NCI-H2081 (cell line): ENCODE results near the gene BPTF.
A peak's percentile ranks its signal among the peaks of the same experiment; 100 is the strongest.
"Not testable (repeated sequence)": the region's sequence is repeated elsewhere in the genome, so short reads cannot be mapped to it uniquely, and the experiment has no call there.

Experiments used
- DNase-seq, 2 experiments: peaks; one replicate each; lab custom pipeline; 2025; lab: John Stamatoyannopoulos, UW

Gene BPTF

DNA sequence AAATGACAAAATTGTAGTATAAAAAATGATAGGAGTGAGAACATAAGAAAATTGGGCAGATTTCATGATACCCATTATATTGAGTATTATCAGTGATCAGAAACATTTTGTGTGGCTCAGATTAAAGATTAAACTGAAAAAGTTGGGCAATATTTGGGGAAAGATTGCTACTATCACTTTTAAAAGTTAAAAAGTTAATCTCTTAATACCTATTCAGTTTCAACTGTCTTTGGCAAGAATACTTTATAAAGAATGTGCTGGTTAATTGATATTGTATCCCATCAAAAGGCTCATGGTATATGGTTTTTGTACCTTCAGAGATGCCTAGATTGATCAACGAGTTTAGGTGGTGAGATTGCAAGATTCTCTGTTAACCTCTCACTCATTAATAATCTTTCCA, 55.8 kb downstream of the BPTF start:
- DNase-seq, result no peak

DNA sequence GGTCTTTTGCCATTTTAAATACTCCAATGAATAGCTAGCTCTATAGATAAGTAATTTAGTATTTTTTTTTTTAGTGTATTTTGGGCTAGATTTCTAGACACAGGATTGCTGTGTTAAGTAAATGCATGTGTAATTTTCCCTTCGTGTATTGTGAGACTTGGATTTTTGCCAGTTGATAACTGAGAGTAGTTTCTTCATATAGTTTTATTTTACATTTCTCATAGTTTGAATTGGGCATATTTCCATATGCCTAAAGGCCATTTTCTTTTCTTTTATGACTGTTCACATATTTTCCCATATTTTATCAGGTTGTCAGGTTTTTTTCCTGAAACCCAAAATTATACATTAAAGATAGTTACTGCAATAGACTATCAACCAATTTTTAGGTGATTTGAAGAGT, 59.4 kb downstream of the BPTF start:
- no peak for DNase-seq

DNA sequence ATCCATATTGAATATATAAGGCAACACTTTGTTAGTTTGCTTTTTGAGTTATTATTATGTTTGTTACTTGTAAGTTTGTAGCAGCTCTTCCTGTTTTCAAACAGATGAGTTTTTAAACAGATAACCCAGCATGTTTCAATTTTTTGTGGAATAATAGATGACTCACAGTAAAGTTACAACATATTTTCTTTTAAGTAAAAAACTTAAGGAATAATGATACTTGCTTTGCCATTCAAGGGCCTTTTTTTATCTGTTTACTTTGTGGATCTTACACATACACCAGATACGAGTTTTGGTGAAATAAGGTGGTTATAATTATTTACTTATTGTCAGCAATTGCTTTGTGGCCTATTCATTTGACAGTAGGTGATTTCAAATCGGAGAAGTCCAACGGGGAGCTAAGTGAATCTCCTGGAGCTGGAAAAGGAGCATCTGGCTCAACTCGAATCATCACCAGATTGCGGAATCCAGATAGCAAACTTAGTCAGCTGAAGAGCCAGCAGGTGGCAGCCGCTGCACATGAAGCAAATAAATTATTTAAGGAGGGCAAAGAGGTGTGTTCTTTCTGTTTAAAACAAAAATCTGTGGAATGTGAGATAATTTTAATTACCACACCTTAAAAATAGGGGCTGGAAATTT, 66.3 kb downstream of the BPTF start:
- DNase-seq, result peak in 1 of 2 experiments; percentile 50

DNA sequence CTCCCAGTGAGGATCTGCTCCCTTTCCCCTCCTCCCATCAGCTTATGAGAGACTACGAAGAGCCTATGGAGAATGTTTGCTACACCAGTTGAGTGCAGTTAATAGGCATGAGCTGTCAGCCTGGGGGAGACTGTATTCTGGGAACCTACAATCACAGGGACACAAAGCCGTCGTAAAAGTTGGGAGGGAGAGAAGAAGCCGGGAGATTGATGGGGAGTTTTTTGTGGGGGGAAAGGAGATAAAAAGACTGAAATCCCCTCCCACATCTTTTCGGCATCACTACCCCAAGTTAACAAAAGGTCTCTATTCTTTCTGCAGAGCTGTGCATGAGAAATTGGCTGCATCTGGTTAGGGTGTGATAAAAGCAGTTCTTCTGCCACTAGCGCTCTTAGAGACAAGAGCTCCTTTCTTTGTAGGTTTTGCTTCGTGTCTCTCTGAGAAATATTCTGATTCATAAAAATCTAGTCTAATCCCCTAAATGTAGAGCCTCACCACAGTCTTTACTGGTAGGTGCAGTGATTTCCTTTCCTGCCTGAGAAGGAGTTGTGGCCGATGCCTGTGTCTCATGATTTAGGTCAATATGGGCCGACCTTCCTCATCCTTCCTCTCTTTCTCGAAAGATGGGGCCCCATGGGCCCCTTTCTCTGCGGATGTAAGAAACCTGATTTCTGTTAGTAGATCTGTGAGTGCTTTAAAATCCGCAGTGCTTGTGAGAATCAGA, 77.4 kb downstream of the BPTF start:
- DNase-seq, result no peak

DNA sequence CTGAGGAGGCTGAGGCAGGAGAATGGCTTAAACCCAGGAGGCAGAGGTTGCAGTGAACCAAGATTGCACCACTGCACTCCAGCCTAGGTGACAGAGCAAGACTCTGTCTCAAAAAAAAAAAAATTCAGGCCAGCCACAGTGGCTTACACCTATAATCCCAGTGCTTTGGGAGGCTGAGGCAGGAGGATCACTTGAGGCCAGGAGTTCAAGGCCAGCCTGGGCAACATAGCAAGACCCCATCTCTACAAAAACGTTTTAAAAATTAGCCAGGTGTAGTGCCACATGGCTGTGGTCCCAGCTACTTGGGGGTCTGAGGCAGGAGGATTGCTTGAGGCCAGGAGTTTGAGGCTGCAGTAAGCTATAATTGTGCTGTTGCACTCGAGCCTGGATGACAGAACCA, 80.0 kb downstream of the BPTF start:
- DNase-seq, result not testable (repeated sequence)

DNA sequence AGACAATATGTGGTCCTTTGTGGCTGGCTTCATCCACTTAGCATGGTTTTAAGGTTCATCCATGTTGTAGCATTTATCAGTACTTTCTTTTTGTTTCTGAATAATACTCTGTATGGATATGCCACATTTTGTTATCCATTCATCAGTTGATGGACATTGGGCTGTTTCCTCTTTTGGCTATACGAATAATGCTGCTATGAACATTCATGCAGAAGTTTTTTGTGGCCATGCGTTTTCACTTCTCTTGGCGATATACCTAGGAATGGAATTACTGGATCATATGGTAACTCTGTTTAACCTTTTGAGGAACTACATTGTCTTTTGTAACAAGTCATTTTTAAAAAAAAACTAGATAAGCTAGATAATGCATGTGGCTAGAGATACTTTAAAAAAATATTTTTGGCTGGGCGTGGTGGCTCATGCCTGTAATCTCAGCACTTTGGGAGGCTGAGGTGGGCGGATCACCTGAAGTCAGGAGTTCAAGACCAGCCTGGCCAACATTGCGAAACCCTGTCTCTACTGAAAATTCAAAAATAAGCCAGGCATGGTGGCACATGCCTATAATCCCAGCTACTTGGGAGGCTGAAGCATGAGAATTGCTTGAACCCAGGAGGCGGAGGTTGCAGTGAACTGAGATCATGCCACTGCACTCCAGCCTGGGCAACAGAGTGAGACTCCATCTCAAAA, 85.0 kb downstream of the BPTF start:
- not testable (repeated sequence) for DNase-seq

DNA sequence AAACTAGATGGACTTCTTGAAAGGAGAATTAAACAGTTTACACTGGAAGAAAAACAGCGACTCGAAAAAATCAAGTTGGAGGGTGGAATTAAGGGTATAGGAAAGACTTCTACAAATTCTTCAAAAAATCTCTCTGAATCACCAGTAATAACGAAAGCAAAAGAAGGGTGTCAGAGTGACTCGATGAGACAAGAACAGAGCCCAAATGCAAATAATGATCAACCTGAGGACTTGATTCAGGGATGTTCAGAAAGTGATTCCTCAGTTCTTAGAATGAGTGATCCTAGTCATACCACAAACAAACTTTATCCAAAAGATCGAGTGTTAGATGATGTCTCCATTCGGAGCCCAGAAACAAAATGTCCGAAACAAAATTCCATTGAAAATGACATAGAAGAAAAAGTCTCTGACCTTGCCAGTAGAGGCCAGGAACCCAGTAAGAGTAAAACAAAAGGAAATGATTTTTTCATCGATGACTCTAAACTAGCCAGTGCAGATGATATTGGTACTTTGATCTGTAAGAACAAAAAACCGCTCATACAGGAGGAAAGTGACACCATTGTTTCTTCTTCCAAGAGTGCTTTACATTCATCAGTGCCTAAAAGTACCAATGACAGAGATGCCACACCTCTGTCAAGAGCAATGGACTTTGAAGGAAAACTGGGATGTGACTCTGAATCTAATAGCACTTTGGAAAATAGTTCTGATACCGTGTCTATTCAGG, 85.9 kb downstream of the BPTF start:
- DNase-seq, result no peak

DNA sequence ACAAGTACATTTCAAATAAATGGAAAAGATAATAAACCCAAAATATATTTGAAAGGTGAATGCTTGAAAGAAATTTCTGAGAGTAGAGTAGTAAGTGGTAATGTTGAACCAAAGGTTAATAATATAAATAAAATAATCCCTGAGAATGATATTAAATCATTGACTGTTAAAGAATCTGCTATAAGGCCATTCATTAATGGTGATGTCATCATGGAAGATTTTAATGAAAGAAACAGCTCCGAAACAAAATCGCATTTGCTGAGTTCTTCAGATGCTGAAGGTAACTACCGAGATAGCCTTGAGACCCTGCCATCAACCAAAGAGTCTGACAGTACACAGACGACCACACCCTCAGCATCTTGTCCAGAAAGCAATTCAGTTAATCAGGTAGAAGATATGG, 86.8 kb downstream of the BPTF start:
- no peak for DNase-seq

DNA sequence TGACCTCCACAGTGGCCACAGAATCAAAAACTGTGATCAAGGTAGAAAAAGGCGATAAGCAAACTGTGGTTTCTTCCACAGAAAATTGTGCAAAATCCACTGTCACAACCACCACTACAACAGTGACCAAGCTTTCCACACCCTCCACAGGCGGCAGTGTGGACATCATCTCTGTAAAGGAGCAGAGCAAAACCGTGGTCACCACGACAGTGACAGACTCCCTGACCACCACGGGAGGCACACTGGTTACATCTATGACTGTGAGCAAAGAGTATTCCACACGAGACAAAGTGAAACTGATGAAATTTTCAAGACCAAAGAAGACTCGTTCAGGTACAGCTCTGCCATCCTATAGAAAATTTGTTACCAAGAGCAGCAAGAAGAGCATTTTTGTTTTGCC, 87.4 kb downstream of the BPTF start:
- no peak for DNase-seq

DNA sequence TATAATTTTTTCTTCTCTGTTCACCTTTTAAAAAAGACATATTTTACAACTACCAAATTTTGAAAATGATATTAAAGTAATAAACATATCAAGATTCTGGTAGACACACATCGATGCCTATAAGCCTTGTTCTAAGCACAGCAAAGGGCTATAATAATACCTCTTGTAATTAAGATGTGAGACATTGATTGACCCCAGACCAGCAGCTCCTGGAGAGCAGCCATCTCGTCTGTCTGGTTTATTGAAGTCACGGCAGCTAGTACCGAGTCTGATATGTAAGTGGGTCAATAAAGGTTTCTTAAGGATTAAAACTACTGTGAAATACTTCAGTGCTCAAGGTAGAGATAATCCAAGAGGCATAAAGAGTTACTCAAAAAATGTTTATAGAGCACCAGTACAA, 94.9 kb downstream of the BPTF start:
- no peak for DNase-seq

DNA sequence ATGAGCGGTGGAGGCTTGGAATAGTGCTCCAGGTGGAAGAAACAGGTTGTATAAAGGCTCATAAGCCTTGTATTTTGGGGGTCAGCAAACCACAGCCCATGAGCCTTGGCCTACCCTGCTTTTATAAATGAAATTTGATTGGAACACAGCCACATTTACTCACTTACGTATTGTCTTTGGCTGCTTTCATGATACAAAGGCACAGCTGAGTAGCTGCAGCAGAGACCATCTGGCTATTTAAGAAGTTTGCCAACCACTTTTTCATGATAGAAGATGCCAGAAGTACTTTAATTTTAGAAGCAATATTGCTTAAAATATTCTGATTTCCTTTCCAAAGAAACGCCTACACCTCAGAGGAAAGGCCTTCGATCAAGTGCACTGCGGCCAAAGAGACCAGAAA, 97.2 kb downstream of the BPTF start:
- no peak for DNase-seq

DNA sequence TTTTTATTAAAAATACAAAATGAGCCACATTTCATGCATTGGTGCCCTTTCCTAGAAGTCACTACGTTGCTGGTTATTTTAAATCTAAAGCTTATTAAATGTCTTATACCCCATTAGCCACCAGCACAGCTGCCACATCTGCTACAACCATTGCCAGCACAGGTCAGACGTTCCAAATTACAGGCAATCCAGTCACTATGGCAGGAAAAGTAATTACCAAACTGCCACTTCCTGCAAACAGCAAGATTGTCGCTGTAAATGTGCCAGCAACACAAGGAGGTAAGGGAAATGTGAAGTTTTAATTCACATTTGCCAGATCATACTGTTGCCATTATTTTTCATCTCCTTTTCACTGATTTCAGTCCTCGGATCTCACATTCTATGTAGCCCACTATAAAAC, 103.5 kb downstream of the BPTF start:
- peak; percentile 21 to 84 for DNase-seq

DNA sequence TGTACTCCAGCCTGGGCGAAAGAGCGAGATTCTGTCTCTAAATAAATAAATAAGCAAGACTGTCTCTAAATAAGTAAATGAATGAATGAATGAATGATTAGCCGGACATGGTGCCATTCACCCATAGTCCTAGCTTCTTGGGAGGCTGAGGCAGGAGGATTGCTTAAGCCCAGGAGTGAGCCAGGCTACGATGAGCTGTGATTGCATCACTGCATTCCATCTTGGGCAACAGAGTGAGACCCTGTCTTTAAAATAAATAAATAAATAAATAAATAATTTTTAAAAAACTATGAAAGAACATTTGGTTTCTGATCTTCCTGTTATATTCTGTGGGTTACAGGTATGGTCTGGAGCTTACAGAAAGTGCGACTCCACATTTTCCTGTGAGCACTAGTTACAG, 105.9 kb downstream of the BPTF start:
- no peak for DNase-seq

DNA sequence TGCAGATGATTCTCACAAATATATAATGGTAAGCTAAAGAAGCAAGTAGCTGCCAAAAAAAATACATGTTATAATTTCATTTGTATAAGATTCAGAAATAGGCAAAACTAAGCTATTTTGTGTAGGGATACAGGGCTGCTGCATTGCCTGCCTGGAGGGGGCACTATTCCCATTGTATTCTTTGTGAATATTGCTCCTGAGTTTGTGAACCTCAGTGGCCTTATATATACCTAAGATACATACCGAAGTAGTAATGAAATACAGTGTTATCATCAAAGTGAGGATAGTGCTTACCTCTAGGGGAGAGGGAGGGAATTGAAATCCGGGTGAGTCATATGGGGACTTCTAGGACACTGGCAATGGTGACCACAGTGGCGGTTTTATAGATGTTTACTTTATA, 117.5 kb downstream of the BPTF start:
- DNase-seq, result peak in 1 of 2 experiments; percentile 11

DNA sequence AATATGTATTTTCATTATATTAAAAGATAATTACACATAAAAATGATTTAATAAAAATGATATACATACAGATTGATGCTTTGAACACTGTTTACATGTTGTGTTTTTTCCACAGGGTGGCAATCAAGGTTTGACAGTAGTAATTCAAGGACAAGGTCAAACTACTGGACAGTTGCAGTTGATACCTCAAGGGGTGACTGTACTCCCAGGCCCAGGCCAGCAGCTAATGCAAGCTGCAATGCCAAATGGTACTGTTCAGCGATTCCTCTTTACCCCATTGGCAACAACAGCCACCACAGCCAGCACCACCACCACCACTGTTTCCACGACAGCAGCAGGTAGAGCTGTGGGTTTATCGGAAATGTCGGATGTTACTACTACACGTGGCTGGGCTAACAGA, 118.7 kb downstream of the BPTF start:
- no peak for DNase-seq

DNA sequence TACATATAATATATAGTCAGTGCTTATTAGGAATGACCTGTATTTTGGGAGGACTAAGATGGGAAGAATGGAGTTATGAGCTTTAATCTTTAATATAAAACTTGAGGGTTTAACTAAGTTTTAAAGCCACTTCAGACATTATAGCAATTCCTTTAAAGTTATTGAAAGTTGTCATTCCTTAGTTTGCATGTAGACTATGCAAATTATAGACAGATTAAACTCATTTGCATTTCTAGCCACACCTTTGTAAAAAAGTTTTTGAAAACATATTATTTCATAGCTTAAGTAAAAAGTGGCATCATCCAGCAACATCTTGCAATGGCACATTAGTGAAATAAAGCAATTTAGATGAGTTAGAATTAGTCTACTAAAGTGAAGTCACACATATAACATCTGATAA, 121.2 kb downstream of the BPTF start:
- DNase-seq, result no peak

DNA sequence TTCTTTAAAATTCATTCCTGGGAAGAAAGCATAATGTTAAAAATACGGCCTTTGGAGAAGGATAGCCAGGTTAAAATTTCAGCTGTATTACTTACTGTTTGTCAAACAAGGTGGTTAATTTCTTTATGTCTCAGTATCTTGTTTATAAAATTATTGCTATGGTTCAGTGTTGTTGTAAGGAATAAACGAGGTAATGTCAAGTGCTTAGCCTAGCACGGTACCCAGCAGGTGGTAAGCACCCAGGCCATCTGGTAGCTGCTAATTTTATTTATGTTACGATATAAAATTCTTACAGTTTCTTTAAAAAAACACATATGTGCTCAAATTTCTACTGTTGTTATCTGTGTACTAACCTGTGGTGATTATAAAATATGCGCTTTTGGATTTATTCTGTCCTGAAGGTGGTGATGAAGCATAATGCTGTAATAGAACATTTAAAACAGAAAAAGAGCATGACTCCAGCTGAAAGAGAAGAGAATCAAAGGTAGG, 122.1 kb downstream of the BPTF start:
- no peak for DNase-seq

DNA sequence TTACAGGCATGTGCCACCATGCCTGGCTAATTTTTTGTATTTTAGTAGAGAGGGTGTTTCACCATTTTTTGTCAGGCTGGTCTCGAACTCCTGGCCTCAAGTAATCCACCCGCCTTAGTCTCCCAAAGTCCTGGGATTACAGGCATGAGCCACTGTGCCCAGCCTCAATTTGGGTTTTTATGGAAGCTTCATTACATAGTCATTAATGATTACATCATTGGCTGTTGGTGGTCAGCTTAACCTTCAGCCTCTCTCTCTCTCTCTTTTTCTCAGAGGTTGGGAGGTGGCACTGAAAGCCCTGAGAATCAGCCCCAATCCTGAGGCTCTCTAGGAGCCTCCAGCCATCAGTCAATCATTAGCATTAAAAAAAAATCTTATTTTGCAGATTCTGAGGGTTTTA, 125.6 kb downstream of the BPTF start:
- no peak for DNase-seq

DNA sequence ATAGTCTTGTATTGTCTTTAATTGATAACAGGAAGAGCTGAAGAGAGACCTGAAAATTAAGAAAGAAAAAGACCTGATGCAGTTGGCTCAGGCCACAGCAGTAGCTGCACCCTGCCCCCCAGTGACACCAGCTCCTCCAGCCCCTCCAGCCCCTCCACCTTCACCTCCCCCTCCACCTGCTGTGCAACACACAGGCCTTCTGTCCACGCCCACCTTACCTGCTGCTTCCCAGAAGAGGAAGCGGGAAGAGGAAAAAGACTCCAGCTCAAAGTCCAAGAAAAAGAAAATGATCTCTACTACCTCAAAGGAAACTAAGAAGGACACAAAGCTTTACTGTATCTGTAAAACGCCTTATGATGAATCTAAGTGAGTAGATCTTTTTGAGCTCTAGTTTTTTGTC, 134.2 kb downstream of the BPTF start:
- no peak for DNase-seq

DNA sequence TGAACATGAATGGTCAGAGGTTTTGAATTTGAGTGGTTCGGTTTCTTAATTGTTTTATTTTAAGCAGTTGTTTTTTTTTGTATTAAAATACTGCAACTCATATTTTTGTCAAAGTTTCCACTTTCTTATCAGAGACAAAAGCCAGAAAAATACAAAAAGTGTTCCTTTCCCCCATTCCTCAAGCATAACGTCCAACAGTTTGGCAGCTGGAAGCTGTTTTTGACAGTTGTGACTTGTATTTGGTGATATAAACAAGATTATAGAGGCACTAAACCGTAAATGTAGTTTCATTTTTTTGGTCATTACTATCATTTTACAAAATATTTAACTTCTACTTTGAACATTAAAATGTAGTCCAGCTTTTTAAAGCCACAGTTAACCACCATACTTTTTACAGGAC, 135.0 kb downstream of the BPTF start:
- not testable (repeated sequence) for DNase-seq

DNA sequence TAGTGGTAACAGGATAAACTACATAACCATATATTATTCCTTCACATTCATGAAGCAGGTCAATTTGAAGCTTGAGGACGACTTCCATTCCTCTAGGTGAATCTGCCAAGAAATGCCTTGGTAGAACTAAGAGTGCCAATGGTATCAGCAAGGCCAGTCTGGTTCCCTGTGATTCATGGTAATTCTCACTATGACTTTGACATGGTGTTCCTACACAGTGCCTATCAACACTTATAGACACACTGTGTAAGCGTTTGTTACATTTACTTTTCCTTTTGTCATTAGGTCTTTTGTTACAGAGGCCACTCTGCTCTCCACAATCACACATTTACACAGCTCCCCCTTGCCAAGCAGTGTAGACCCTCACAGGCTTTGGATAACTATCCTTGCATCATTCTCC, 136.9 kb downstream of the BPTF start:
- not testable (repeated sequence) for DNase-seq

DNA sequence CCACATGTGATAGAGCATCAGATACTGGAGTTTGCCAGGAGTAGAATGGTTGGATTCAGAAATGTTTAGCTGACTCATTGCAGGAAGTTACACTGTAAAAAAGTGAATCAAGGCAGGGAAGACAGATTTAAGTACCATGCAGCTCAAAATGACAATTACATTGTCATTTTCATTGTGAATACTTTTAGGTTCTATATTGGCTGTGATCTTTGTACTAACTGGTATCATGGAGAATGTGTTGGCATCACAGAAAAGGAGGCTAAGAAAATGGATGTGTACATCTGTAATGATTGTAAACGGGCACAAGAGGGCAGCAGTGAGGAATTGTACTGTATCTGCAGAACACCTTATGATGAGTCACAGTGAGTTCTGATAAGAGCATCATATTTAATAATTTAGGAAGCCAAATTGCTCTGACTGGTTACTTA, 137.9 kb downstream of the BPTF start:
- DNase-seq, result peak; percentile 76 to 81
